CD8-positive, alpha-beta memory T cell (primary cell): Measurements from ENCODE around the gene PDLIM3. TPM values are rescaled to one million over a fixed set of nuclear protein-coding genes. Genes with fewer than 3 reads are reported as not detected.

Source experiments
- CTCF ChIA-PET: fragments of 350-600 bp; sonication (Branson Sonifier 250); formaldehyde crosslinking; loops from one replicate; lab custom pipeline; 2021; ENCODE audit warnings: antibody characterized with exemption; lab: Charles Lee
- POLR2A ChIA-PET: fragments of 350-600 bp; sonication (Branson Sonifier 250); formaldehyde crosslinking; loops from one replicate; lab custom pipeline; 2021; ENCODE audit warnings: antibody characterized with exemption; lab: Charles Lee
- DNase-seq, 5 donors: peaks; one replicate each; pipeline versions ENCODE4 v3.0.0 to v3.0.0-alpha.2; 2020 to 2022; ENCODE audit warnings: mixed read lengths in 1 of 5
- H3K27ac ChIP-seq: one replicate; pipeline ENCODE4 v1.7.0; 2013; ENCODE audit warnings: low read depth, mild to moderate bottlenecking, low read length, moderate library complexity
- H3K27me3 ChIP-seq: 2 replicates; pipeline ENCODE4 v1.7.0; 2013; ENCODE audit warnings: low read length, mild to moderate bottlenecking; ENCODE audit not compliant: insufficient read depth, poor library complexity, severe bottlenecking
- H3K36me3 ChIP-seq: 2 replicates; pipeline ENCODE4 v1.7.0; 2013; ENCODE audit warnings: mild to moderate bottlenecking, low read length, moderate library complexity; ENCODE audit not compliant: insufficient read depth
- H3K4me1 ChIP-seq: 2 replicates; pipeline ENCODE4 v1.7.0; 2013; ENCODE audit warnings: mild to moderate bottlenecking, low read length, moderate library complexity; ENCODE audit not compliant: insufficient read depth
- H3K4me3 ChIP-seq: 2 replicates; pipeline ENCODE4 v1.7.0; 2013; ENCODE audit warnings: mild to moderate bottlenecking, low read length
- H3K9me3 ChIP-seq: 2 replicates; pipeline ENCODE4 v1.7.0; 2013; ENCODE audit warnings: mild to moderate bottlenecking, low read length
- H3K27ac Mint-ChIP-seq, 8 donors: one replicate each; pipeline ENCODE4 v1.8.0; 2020 to 2021; ENCODE audit warnings: mixed read lengths in 8 of 8, mild to moderate bottlenecking in 6 of 8, inconsistent platforms in 3 of 8, moderate library complexity in 3 of 8
- H3K27me3 Mint-ChIP-seq, 2 donors: one replicate each; pipeline ENCODE4 v1.8.0; 2020 to 2021; ENCODE audit warnings: mixed read lengths in 2 of 2, mild to moderate bottlenecking in 1 of 2, moderate library complexity in 1 of 2
- H3K36me3 Mint-ChIP-seq, 3 donors: one replicate each; pipeline ENCODE4 v1.8.0; 2020 to 2021; ENCODE audit warnings: mixed read lengths in 3 of 3, inconsistent platforms in 1 of 3, mild to moderate bottlenecking in 1 of 3
- H3K4me1 Mint-ChIP-seq, 3 donors: one replicate each; pipeline ENCODE4 v1.8.0; 2020 to 2021; ENCODE audit warnings: mixed read lengths in 3 of 3, inconsistent platforms in 1 of 3, mild to moderate bottlenecking in 1 of 3
- H3K4me3 Mint-ChIP-seq, 7 donors: one replicate each; pipeline ENCODE4 v1.8.0; 2020 to 2021; ENCODE audit warnings: mixed read lengths in 7 of 7, mild to moderate bottlenecking in 6 of 7, moderate library complexity in 4 of 7, inconsistent platforms in 2 of 7
- H3K9me3 Mint-ChIP-seq, 5 donors: one replicate each; pipeline ENCODE4 v1.8.0; 2020 to 2022; ENCODE audit warnings: mixed read lengths in 5 of 5, mild to moderate bottlenecking in 3 of 5, moderate library complexity in 2 of 5, inconsistent platforms in 1 of 5
- polyA plus RNA-seq: library from polyadenylated mRNA; unstranded; fragments of 300-500 nt; fragmentation: Illumina TruSeq; gene quantifications from one replicate; pipeline ENCODE4 v1.2.3, GENCODE V29; 2021
- total RNA-seq, 2 experiments: library from RNA; stranded (reverse); gene quantifications; one replicate each; pipeline ENCODE4 v1.2.3, GENCODE V29; 2021

The PDLIM3 gene
- total and polyA plus RNA-seq, 3 experiments from 2014 or later: not detected

GRCh38 chr4:185510806-185511205 is 24.5 kb downstream of the PDLIM3 start:
- peaks cover 16 to 19% (median 16%) of the 10 kb centered on the region in 3 donors for H3K4me1 Mint-ChIP-seq
- Histone ChIP-seq H3K27me3 (peaks cover 3% of the 10 kb centered on the region), H3K4me1 (peaks cover 13% of the 10 kb centered on the region), H3K27ac (no peak overlapping the region), H3K4me3 (no peak overlapping the region), H3K36me3 (no peaks in the 10 kb centered on the region), H3K9me3 (no peaks in the 10 kb centered on the region)
- peaks cover 33 to 72% of the 10 kb centered on the region in 2 donors for H3K27me3 Mint-ChIP-seq
- DNase-seq: no peak
- peaks cover 0 to 2% (median 0%) of the 10 kb centered on the region in 5 donors for H3K9me3 Mint-ChIP-seq
- H3K27ac Mint-ChIP-seq: no peak overlapping the region
- no peak overlapping the region for H3K4me3 Mint-ChIP-seq
- ChIA-PET POLR2A (no interaction called here), CTCF (no interaction called here)
- H3K36me3 Mint-ChIP-seq: no peaks in the 10 kb centered on the region

- H3K4me1 Mint-ChIP-seq: peaks cover 5 to 6% (median 5%) of the 10 kb centered on the region in 3 donors
- ChIA-PET POLR2A (no interaction called here), CTCF (no interaction called here)
- H3K4me3 Mint-ChIP-seq: no peak overlapping the region
- Histone ChIP-seq H3K36me3 (no peaks in the 10 kb centered on the region), H3K4me1 (peaks cover 6% of the 10 kb centered on the region), H3K9me3 (no peaks in the 10 kb centered on the region), H3K27me3 (no peaks in the 10 kb centered on the region), H3K4me3 (no peak overlapping the region), H3K27ac (no peak overlapping the region)
- H3K36me3 Mint-ChIP-seq: no peaks in the 10 kb centered on the region
- H3K27me3 Mint-ChIP-seq: peaks cover 28 to 67% of the 10 kb centered on the region in 2 donors
- H3K27ac Mint-ChIP-seq: no peak overlapping the region
- peaks cover 0 to 2% (median 0%) of the 10 kb centered on the region in 5 donors for H3K9me3 Mint-ChIP-seq
- DNase-seq: no peak
These were observed 27.1 kb downstream of the PDLIM3 start for GRCh38 chr4:185508181-185508580.

- CTCF ChIA-PET: no interaction called here
- Mint-ChIP-seq H3K4me3 (no peak overlapping the region), H3K27me3 (peaks cover 16 to 61% of the 10 kb centered on the region in 2 donors), H3K9me3 (peaks cover 0 to 3% (median 0%) of the 10 kb centered on the region in 5 donors), H3K27ac (no peak overlapping the region), H3K4me1 (no peaks in the 10 kb centered on the region), H3K36me3 (no peaks in the 10 kb centered on the region)
- H3K4me1 ChIP-seq: no peaks in the 10 kb centered on the region
- H3K4me3 ChIP-seq: no peak overlapping the region
- H3K9me3 ChIP-seq: no peaks in the 10 kb centered on the region
- POLR2A ChIA-PET: interaction anchor here (0.6 kb wide), 1 partner anchor 454 kb away, joined by 3 read pairs; no protein-coding TSS in a partner anchor
- H3K27ac ChIP-seq: no peak overlapping the region
- DNase-seq: no peak
- H3K27me3 ChIP-seq: no peaks in the 10 kb centered on the region
- no peaks in the 10 kb centered on the region for H3K36me3 ChIP-seq
These were observed 28.9 kb downstream of the PDLIM3 start for GRCh38 chr4:185506422-185506821.

- Mint-ChIP-seq H3K27ac (no peak overlapping the region), H3K27me3 (peaks cover 16 to 48% of the 10 kb centered on the region in 2 donors), H3K9me3 (peaks cover 3 to 8% (median 6%) of the 10 kb centered on the region in 5 donors), H3K36me3 (no peaks in the 10 kb centered on the region), H3K4me1 (no peaks in the 10 kb centered on the region), H3K4me3 (no peak overlapping the region)
- Histone ChIP-seq H3K9me3 (no peaks in the 10 kb centered on the region), H3K4me3 (no peak overlapping the region), H3K27me3 (no peaks in the 10 kb centered on the region), H3K36me3 (no peaks in the 10 kb centered on the region), H3K4me1 (no peaks in the 10 kb centered on the region), H3K27ac (no peak overlapping the region)
- ChIA-PET CTCF (no interaction called here), POLR2A (no interaction called here)
- DNase-seq: no peak
These were observed 30.9 kb downstream of the PDLIM3 start for GRCh38 chr4:185504098-185505047.

- POLR2A ChIA-PET: no interaction called here
- Mint-ChIP-seq H3K27me3 (peaks cover 18 to 38% of the 10 kb centered on the region in 2 donors), H3K36me3 (no peaks in the 10 kb centered on the region), H3K4me3 (no peak overlapping the region), H3K9me3 (peaks cover 3 to 8% (median 5%) of the 10 kb centered on the region in 5 donors), H3K4me1 (no peaks in the 10 kb centered on the region), H3K27ac (no peak overlapping the region)
- no peaks in the 10 kb centered on the region for H3K4me1 ChIP-seq
- no peak for DNase-seq
- no peak overlapping the region for H3K4me3 ChIP-seq
- H3K36me3 ChIP-seq: no peaks in the 10 kb centered on the region
- H3K27me3 ChIP-seq: no peaks in the 10 kb centered on the region
- no peak overlapping the region for H3K27ac ChIP-seq
- CTCF ChIA-PET: no interaction called here
- no peaks in the 10 kb centered on the region for H3K9me3 ChIP-seq
These were observed 32.9 kb downstream of the PDLIM3 start for GRCh38 chr4:185502386-185502785.

GRCh38 chr4:185500576-185500975 is 34.7 kb downstream of the PDLIM3 start:
- Histone ChIP-seq H3K27ac (no peak overlapping the region), H3K36me3 (no peaks in the 10 kb centered on the region), H3K27me3 (no peaks in the 10 kb centered on the region), H3K4me3 (no peak overlapping the region), H3K9me3 (no peaks in the 10 kb centered on the region), H3K4me1 (no peaks in the 10 kb centered on the region)
- POLR2A ChIA-PET: no interaction called here
- peaks cover 15 to 31% of the 10 kb centered on the region in 2 donors for H3K27me3 Mint-ChIP-seq
- peaks cover 3 to 8% (median 5%) of the 10 kb centered on the region in 5 donors for H3K9me3 Mint-ChIP-seq
- H3K4me3 Mint-ChIP-seq: no peak overlapping the region
- H3K4me1 Mint-ChIP-seq: no peaks in the 10 kb centered on the region
- H3K36me3 Mint-ChIP-seq: no peaks in the 10 kb centered on the region
- CTCF ChIA-PET: no interaction called here
- no peak overlapping the region for H3K27ac Mint-ChIP-seq
- no peak for DNase-seq

- no peaks in the 10 kb centered on the region for H3K4me1 Mint-ChIP-seq
- Histone ChIP-seq H3K36me3 (no peaks in the 10 kb centered on the region), H3K27me3 (no peaks in the 10 kb centered on the region), H3K4me3 (no peak overlapping the region), H3K27ac (no peak overlapping the region), H3K4me1 (no peaks in the 10 kb centered on the region), H3K9me3 (no peaks in the 10 kb centered on the region)
- no peaks in the 10 kb centered on the region for H3K36me3 Mint-ChIP-seq
- DNase-seq: no peak
- peaks cover 17 to 34% of the 10 kb centered on the region in 2 donors for H3K27me3 Mint-ChIP-seq
- CTCF ChIA-PET: no interaction called here
- POLR2A ChIA-PET: no interaction called here
- H3K4me3 Mint-ChIP-seq: no peak overlapping the region
- H3K27ac Mint-ChIP-seq: no peak overlapping the region
- H3K9me3 Mint-ChIP-seq: peaks cover 3 to 8% (median 5%) of the 10 kb centered on the region in 5 donors
These were observed 35.3 kb downstream of the PDLIM3 start for GRCh38 chr4:185500035-185500434.

GRCh38 chr4:185488650-185489049 is 46.7 kb downstream of the PDLIM3 start:
- Mint-ChIP-seq H3K9me3 (peaks cover 8 to 25% (median 18%) of the 10 kb centered on the region in 5 donors), H3K27me3 (peaks cover 27 to 56% of the 10 kb centered on the region in 2 donors), H3K4me1 (peaks cover 0 to 7% (median 1%) of the 10 kb centered on the region in 3 donors), H3K4me3 (no peak overlapping the region), H3K27ac (no peak overlapping the region), H3K36me3 (peaks cover 0 to 13% (median 1%) of the 10 kb centered on the region in 3 donors)
- Histone ChIP-seq H3K4me1 (no peaks in the 10 kb centered on the region), H3K27me3 (peaks cover 3% of the 10 kb centered on the region), H3K36me3 (no peaks in the 10 kb centered on the region), H3K9me3 (no peaks in the 10 kb centered on the region), H3K27ac (no peak overlapping the region), H3K4me3 (no peak overlapping the region)
- ChIA-PET POLR2A (no interaction called here), CTCF (no interaction called here)
- no peak for DNase-seq
